A673 (cell line): Measurements from ENCODE around the gene CHMP3. TPM values are rescaled to one million over a fixed set of nuclear protein-coding genes. Genes with fewer than 3 reads are reported as not detected.

Experiments used
- BruUV-seq: library from RNA; stranded (reverse); fragments of 400-500 nt; replicated peaks from 2 replicates; lab custom pipeline; 2021; lab: Mats Ljungman, UMichigan
- CTCF ChIA-PET: fragments of 300-600 bp; sonication (Branson Sonifier 250); formaldehyde crosslinking; loops from one replicate; lab custom pipeline; 2022; ENCODE audit warnings: antibody characterized with exemption; lab: Charles Lee
- POLR2A ChIA-PET: fragments of 300-600 bp; sonication (Branson Sonifier 250); formaldehyde crosslinking; loops from one replicate; lab custom pipeline; 2022; ENCODE audit warnings: antibody characterized with exemption; ENCODE audit not compliant: low non-redundant PET; lab: Charles Lee
- DNase-seq: peaks from one replicate; pipeline ENCODE4 v3.0.0-alpha.2; 2015; ENCODE audit warnings: low spot score
- H3K27ac ChIP-seq: fragments of 200-600 bp; sonication (generic); 2 replicates; pipeline ENCODE4 v1.5.1; 2016; ENCODE audit warnings: mixed run types, low read depth, mild to moderate bottlenecking, mixed read lengths, antibody characterized with exemption, low read length; ENCODE audit not compliant: poor library complexity, severe bottlenecking
- H3K27me3 ChIP-seq: fragments of 200-600 bp; sonication (generic); replicated peaks from 2 replicates; pipeline ENCODE4 v1.6.1; 2017; ENCODE audit warnings: mixed run types, low read depth, mild to moderate bottlenecking, mixed read lengths, antibody characterized with exemption, low read length; ENCODE audit not compliant: insufficient read depth, poor library complexity
- H3K36me3 ChIP-seq: fragments of 200-600 bp; sonication (generic); 2 replicates; pipeline ENCODE4 v1.6.1; 2016; ENCODE audit warnings: mixed run types, mild to moderate bottlenecking, mixed read lengths, antibody characterized with exemption, low read length; ENCODE audit not compliant: insufficient read depth, poor library complexity, severe bottlenecking
- H3K4me1 ChIP-seq: fragments of 200-600 bp; sonication (generic); 2 replicates; pipeline ENCODE4 v1.6.1; 2017; ENCODE audit warnings: mixed run types, mild to moderate bottlenecking, mixed read lengths, antibody characterized with exemption, low read length; ENCODE audit not compliant: insufficient read depth, poor library complexity, severe bottlenecking
- H3K4me3 ChIP-seq: fragments of 200-600 bp; sonication (generic); 2 replicates; pipeline ENCODE4 v1.5.1; 2016; ENCODE audit warnings: low read depth, mixed run types, mild to moderate bottlenecking, mixed read lengths, low read length; ENCODE audit not compliant: poor library complexity, severe bottlenecking
- H3K9me3 ChIP-seq: fragments of 200-600 bp; sonication (generic); 2 replicates; pipeline ENCODE4 v1.6.1; 2016; ENCODE audit warnings: mixed run types, low read depth, mild to moderate bottlenecking, mixed read lengths, antibody characterized with exemption, low read length; ENCODE audit not compliant: poor library complexity, severe bottlenecking
- EZH2 ChIP-seq: fragments of 200-600 bp; sonication (generic); IDR thresholded peaks from 2 replicates; pipeline ENCODE4 v1.6.1; 2017; ENCODE audit warnings: borderline replicate concordance, low read depth, mild to moderate bottlenecking, mixed read lengths, antibody characterized with exemption, low read length; ENCODE audit not compliant: poor library complexity, severe bottlenecking
- intact Hi-C: fragments of 100-400 bp; cut with micrococcal nuclease; formaldehyde crosslinking; loops from one replicate; pipeline ENCODE4 v1.10.0; 2022; ENCODE audit not compliant: unreplicated experiment
- total RNA-seq: library from RNA; stranded (reverse); gene quantifications from 2 replicates; pipeline ENCODE4 v1.2.3, GENCODE V29; 2021
- TF ChIP-seq, protein P1 (sequence below): fragments of 300-800, 200-600 bp; sonication (generic); conservative IDR thresholded peaks from 2 replicates; pipeline ENCODE4 v1.5.1; 2017; ENCODE audit warnings: low read depth, mild to moderate bottlenecking, antibody characterized with exemption, low read length, moderate library complexity, mixed read lengths

Gene CHMP3
- total RNA-seq, 1 experiment from 2014 or later = 87.5 TPM

DNA sequence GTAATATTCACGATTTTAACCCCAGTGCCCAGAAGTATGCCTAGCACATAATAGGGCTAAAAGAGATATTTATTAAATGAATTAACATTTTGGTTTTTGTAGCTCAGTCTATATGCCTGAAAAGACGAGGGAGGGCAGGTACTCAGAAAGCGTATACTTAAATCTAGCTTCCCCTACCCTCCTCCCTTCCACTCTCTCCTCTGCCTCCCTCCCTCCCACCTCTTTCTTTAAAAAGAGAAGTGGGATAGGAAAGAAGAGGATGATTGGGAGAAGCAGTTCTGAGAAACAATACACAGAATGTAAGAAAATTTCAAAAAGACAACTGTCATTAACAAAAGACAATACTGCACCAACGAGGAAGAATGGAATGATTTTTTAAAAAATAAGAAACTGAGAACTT lies 39.8 kb downstream of the CHMP3 start:
- no TSS peak for BruUV-seq
- TF ChIP-seq, protein P1, sequence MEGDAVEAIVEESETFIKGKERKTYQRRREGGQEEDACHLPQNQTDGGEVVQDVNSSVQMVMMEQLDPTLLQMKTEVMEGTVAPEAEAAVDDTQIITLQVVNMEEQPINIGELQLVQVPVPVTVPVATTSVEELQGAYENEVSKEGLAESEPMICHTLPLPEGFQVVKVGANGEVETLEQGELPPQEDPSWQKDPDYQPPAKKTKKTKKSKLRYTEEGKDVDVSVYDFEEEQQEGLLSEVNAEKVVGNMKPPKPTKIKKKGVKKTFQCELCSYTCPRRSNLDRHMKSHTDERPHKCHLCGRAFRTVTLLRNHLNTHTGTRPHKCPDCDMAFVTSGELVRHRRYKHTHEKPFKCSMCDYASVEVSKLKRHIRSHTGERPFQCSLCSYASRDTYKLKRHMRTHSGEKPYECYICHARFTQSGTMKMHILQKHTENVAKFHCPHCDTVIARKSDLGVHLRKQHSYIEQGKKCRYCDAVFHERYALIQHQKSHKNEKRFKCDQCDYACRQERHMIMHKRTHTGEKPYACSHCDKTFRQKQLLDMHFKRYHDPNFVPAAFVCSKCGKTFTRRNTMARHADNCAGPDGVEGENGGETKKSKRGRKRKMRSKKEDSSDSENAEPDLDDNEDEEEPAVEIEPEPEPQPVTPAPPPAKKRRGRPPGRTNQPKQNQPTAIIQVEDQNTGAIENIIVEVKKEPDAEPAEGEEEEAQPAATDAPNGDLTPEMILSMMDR = no peak
- TF ChIP-seq EZH2 = no peak
- DNase-seq = no peak
- POLR2A ChIA-PET = no interaction called here
- Histone ChIP-seq H3K27me3 (no peaks in the 10 kb centered on the region), H3K9me3 (peaks cover 10% of the 10 kb centered on the region), H3K4me1 (peaks cover 8% of the 10 kb centered on the region), H3K4me3 (no peak overlapping the region), H3K27ac (no peak overlapping the region), H3K36me3 (peaks cover 2% of the 10 kb centered on the region)
- intact Hi-C loops = no loop called here
- CTCF ChIA-PET = no interaction called here

DNA sequence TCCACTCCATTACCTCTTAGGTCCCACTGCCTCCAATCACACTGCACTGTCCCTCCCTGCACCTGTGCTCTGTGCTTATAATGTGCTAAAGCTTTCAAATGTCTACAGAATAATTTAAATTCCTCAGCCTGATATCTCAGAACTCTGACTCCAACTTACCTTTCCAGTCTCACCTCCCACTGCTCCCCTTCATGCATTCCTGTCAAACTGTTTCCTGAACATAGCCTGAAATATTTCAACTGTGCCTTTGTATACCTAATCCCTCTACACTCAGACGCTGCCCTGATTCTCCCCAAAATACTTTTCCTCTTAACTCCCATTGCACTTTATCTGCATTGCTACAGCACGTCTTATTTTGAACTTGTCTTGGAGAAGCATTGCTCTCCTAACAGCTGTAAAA lies 40.5 kb downstream of the CHMP3 start:
- POLR2A ChIA-PET = no interaction called here
- H3K36me3 ChIP-seq = peaks cover 2% of the 10 kb centered on the region
- no peak for TF ChIP-seq EZH2
- TF ChIP-seq, protein P1 = no peak

GRCh38 chr2:86521922-86522321 lies 41.3 kb downstream of the CHMP3 start:
- no peak for TF ChIP-seq EZH2
- H3K27ac ChIP-seq = no peak overlapping the region
- CTCF ChIA-PET = no interaction called here
- H3K9me3 ChIP-seq = peaks cover 10% of the 10 kb centered on the region
- peaks cover 8% of the 10 kb centered on the region for H3K4me1 ChIP-seq
- DNase-seq = no peak
- no TSS peak for BruUV-seq
- intact Hi-C loops = no loop called here
- H3K36me3 ChIP-seq = peaks cover 2% of the 10 kb centered on the region
- no peak overlapping the region for H3K4me3 ChIP-seq
- POLR2A ChIA-PET = no interaction called here
- no peaks in the 10 kb centered on the region for H3K27me3 ChIP-seq

More for the DNA sequence above, 40.5 kb downstream of the CHMP3 start:
- no peaks in the 10 kb centered on the region for H3K27me3 ChIP-seq
- peaks cover 10% of the 10 kb centered on the region for H3K9me3 ChIP-seq
- peaks cover 8% of the 10 kb centered on the region for H3K4me1 ChIP-seq
- no peak overlapping the region for H3K4me3 ChIP-seq
- intact Hi-C loops = no loop called here
- no peak overlapping the region for H3K27ac ChIP-seq
- CTCF ChIA-PET = no interaction called here
- BruUV-seq = no TSS peak
- no peak for DNase-seq

DNA sequence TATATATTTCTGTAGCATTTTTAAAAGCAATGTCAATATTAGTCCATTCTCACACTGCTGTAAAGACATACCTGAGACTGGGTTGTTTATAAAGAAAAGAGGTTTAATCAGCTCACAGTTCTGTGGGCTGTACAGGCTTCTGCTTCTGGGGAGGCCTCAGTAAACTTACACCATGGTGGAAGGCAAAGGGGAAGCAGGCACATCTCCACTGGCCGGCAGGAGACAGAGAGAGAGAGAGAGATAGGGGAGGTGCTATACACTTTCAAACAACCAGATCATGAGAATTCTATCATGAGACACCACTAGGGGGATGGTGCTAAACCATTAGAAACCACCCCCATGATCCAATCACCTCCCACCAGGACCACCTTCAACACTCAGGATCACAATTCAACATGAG lies 43.1 kb downstream of the CHMP3 start:
- H3K4me1 ChIP-seq = peaks cover 3% of the 10 kb centered on the region
- POLR2A ChIA-PET = no interaction called here
- intact Hi-C loops = no loop called here
- TF ChIP-seq, protein P1 = no peak
- TF ChIP-seq EZH2 = no peak
- no peak for DNase-seq
- CTCF ChIA-PET = interaction anchor here (0.6 kb wide), 1 partner anchor 19 kb away, joined by 3 read pairs; no protein-coding TSS in a partner anchor
- peaks cover 2% of the 10 kb centered on the region for H3K36me3 ChIP-seq
- peaks cover 10% of the 10 kb centered on the region for H3K9me3 ChIP-seq
- no peaks in the 10 kb centered on the region for H3K27me3 ChIP-seq
- no peak overlapping the region for H3K4me3 ChIP-seq
- no peak overlapping the region for H3K27ac ChIP-seq
- no TSS peak for BruUV-seq
